Hepatocyte (in vitro differentiated cells): Measurements from ENCODE around the gene OGFOD1.

ENCODE experiments used
- EZH2 ChIP-seq: fragments of 200-600 bp; sonication (generic); IDR thresholded peaks from 2 replicates; pipeline ENCODE4 v1.6.1; 2016; ENCODE audit warnings: antibody characterized with exemption, mild to moderate bottlenecking, borderline replicate concordance
- EZH2phosphoT487 ChIP-seq: fragments of 200-600 bp; sonication (generic); IDR thresholded peaks from one replicate; pipeline ENCODE4 v1.6.1; 2018; ENCODE audit warnings: antibody characterized with exemption, mild to moderate bottlenecking, low read depth, moderate library complexity; ENCODE audit not compliant: unreplicated experiment, severe bottlenecking
- TF ChIP-seq, protein P1 (sequence below): fragments of 200-600 bp; sonication (generic); IDR thresholded peaks from 2 replicates; pipeline ENCODE4 v1.5.1; 2016; ENCODE audit warnings: antibody characterized with exemption, mild to moderate bottlenecking; ENCODE audit not compliant: poor library complexity

DNA sequence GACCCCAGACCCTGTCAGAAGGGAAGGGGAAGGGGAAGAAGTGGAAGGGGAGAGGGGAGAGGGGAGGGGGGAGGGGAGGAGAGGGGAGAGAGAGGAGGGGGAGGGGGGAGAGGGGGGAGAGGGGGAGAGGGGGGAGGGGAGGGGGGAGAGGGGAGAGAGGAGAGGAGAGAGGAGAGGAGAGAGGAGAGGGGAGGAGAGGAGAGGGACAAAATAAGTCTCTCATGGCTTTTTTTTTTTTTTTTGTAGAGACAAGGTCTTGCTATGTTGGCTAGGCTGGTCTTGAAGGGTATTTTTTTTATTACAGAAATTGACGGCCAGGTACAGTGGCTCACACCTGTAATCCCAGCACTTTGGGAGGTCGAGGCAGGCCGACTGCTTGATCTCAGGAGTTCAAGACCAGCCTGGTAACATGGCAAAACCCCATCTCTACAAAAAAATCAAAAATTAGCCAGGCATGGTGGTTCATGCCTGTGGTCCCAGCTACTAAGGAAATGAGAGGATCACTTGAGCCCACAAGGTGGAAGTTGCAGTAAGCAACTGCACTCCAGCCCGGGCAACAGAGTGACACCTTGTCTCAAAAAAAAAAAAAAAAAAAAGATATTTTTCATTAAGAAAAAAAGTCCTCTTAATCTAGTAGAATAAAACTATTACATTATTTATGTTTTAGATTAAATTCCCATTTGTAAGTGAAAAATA is 45.2 kb upstream of the OGFOD1 start:
- TF ChIP-seq, protein P1, sequence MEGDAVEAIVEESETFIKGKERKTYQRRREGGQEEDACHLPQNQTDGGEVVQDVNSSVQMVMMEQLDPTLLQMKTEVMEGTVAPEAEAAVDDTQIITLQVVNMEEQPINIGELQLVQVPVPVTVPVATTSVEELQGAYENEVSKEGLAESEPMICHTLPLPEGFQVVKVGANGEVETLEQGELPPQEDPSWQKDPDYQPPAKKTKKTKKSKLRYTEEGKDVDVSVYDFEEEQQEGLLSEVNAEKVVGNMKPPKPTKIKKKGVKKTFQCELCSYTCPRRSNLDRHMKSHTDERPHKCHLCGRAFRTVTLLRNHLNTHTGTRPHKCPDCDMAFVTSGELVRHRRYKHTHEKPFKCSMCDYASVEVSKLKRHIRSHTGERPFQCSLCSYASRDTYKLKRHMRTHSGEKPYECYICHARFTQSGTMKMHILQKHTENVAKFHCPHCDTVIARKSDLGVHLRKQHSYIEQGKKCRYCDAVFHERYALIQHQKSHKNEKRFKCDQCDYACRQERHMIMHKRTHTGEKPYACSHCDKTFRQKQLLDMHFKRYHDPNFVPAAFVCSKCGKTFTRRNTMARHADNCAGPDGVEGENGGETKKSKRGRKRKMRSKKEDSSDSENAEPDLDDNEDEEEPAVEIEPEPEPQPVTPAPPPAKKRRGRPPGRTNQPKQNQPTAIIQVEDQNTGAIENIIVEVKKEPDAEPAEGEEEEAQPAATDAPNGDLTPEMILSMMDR, result no peak
- TF ChIP-seq EZH2 (no peak), EZH2phosphoT487 (no peak)
